Measurements from ENCODE around the gene NKAIN2.

The NKAIN2 gene

GRCh38 chr6:124110514-124110913, 306.8 kb downstream of the NKAIN2 start:
- Histone ChIP-seq H3K36me3 (ENCODE audit: control insufficient read depth, insufficient read depth, low read length) (no peaks in the 10 kb centered on the region), H3K4me3 (ENCODE audit: insufficient read depth, low read depth, low read length) (no peak overlapping the region), H3K9me3 (ENCODE audit: control insufficient read depth, low read length) (no peaks in the 10 kb centered on the region), H3K27me3 (ENCODE audit: control insufficient read depth, insufficient read depth, low read length, poor library complexity, severe bottlenecking) (no peaks in the 10 kb centered on the region), H3K27ac (ENCODE audit: insufficient read depth, low read depth, low read length, poor library complexity, severe bottlenecking) (no peak overlapping the region), H3K4me1 (ENCODE audit: control insufficient read depth, insufficient read depth, low read length) (no peaks in the 10 kb centered on the region)
- WGBS, 2 experiments, result 76 to 85% methylated on average over 3 to 4 of the region's 4 CpGs

- 59 to 69% methylated on average over 1 of the region's 1 CpG for WGBS, 2 experiments
- no peaks in the 10 kb centered on the region for H3K9me3 ChIP-seq (ENCODE audit: control insufficient read depth, low read length)
- no peaks in the 10 kb centered on the region for H3K27me3 ChIP-seq (ENCODE audit: control insufficient read depth, insufficient read depth, low read length, poor library complexity, severe bottlenecking)
- H3K36me3 ChIP-seq (ENCODE audit: control insufficient read depth, insufficient read depth, low read length), result no peaks in the 10 kb centered on the region
- H3K4me3 ChIP-seq (ENCODE audit: insufficient read depth, low read depth, low read length), result no peak overlapping the region
- peaks cover 6% of the 10 kb centered on the region for H3K4me1 ChIP-seq (ENCODE audit: control insufficient read depth, insufficient read depth, low read length)
- H3K27ac ChIP-seq (ENCODE audit: insufficient read depth, low read depth, low read length, poor library complexity, severe bottlenecking), result no peak overlapping the region
Observed at GRCh38 chr6:124119596-124119995, 315.9 kb downstream of the NKAIN2 start.

GRCh38 chr6:124123617-124124209, 320.0 kb downstream of the NKAIN2 start:
- no peaks in the 10 kb centered on the region for H3K36me3 ChIP-seq (ENCODE audit: control insufficient read depth, insufficient read depth, low read length)
- 88 to 100% methylated on average over 1 of the region's 2 CpGs for WGBS, 2 experiments
- peaks cover 6% of the 10 kb centered on the region for H3K4me1 ChIP-seq (ENCODE audit: control insufficient read depth, insufficient read depth, low read length)
- H3K27ac ChIP-seq (ENCODE audit: insufficient read depth, low read depth, low read length, poor library complexity, severe bottlenecking), result no peak overlapping the region
- no peaks in the 10 kb centered on the region for H3K27me3 ChIP-seq (ENCODE audit: control insufficient read depth, insufficient read depth, low read length, poor library complexity, severe bottlenecking)
- no peak overlapping the region for H3K4me3 ChIP-seq (ENCODE audit: insufficient read depth, low read depth, low read length)
- no peaks in the 10 kb centered on the region for H3K9me3 ChIP-seq (ENCODE audit: control insufficient read depth, low read length)

- 93 to 94% methylated on average over 4 of the region's 4 CpGs for WGBS, 2 experiments
- H3K4me1 ChIP-seq (ENCODE audit: control insufficient read depth, insufficient read depth, low read length), result no peaks in the 10 kb centered on the region
- no peaks in the 10 kb centered on the region for H3K36me3 ChIP-seq (ENCODE audit: control insufficient read depth, insufficient read depth, low read length)
- H3K27ac ChIP-seq (ENCODE audit: insufficient read depth, low read depth, low read length, poor library complexity, severe bottlenecking), result no peak overlapping the region
- no peaks in the 10 kb centered on the region for H3K27me3 ChIP-seq (ENCODE audit: control insufficient read depth, insufficient read depth, low read length, poor library complexity, severe bottlenecking)
- no peak overlapping the region for H3K4me3 ChIP-seq (ENCODE audit: insufficient read depth, low read depth, low read length)
- no peaks in the 10 kb centered on the region for H3K9me3 ChIP-seq (ENCODE audit: control insufficient read depth, low read length)
Observed at GRCh38 chr6:124131259-124131658, 327.6 kb downstream of the NKAIN2 start.

GRCh38 chr6:124131779-124132178, 328.1 kb downstream of the NKAIN2 start:
- Histone ChIP-seq H3K9me3 (ENCODE audit: control insufficient read depth, low read length) (no peaks in the 10 kb centered on the region), H3K4me1 (ENCODE audit: control insufficient read depth, insufficient read depth, low read length) (no peaks in the 10 kb centered on the region), H3K4me3 (ENCODE audit: insufficient read depth, low read depth, low read length) (no peak overlapping the region), H3K27ac (ENCODE audit: insufficient read depth, low read depth, low read length, poor library complexity, severe bottlenecking) (no peak overlapping the region), H3K36me3 (ENCODE audit: control insufficient read depth, insufficient read depth, low read length) (no peaks in the 10 kb centered on the region), H3K27me3 (ENCODE audit: control insufficient read depth, insufficient read depth, low read length, poor library complexity, severe bottlenecking) (no peaks in the 10 kb centered on the region)

GRCh38 chr6:124132256-124132655, 328.6 kb downstream of the NKAIN2 start:
- whole genome bisulfite sequencing, 2 experiments, result 93 to 97% methylated on average over 2 of the region's 2 CpGs
- no peaks in the 10 kb centered on the region for H3K9me3 ChIP-seq (ENCODE audit: control insufficient read depth, low read length)
- no peaks in the 10 kb centered on the region for H3K36me3 ChIP-seq (ENCODE audit: control insufficient read depth, insufficient read depth, low read length)
- no peaks in the 10 kb centered on the region for H3K27me3 ChIP-seq (ENCODE audit: control insufficient read depth, insufficient read depth, low read length, poor library complexity, severe bottlenecking)
- no peaks in the 10 kb centered on the region for H3K4me1 ChIP-seq (ENCODE audit: control insufficient read depth, insufficient read depth, low read length)
- no peak overlapping the region for H3K27ac ChIP-seq (ENCODE audit: insufficient read depth, low read depth, low read length, poor library complexity, severe bottlenecking)
- no peak overlapping the region for H3K4me3 ChIP-seq (ENCODE audit: insufficient read depth, low read depth, low read length)

- H3K4me1 ChIP-seq (ENCODE audit: control insufficient read depth, insufficient read depth, low read length), result no peaks in the 10 kb centered on the region
- H3K9me3 ChIP-seq (ENCODE audit: control insufficient read depth, low read length), result no peaks in the 10 kb centered on the region
- no peaks in the 10 kb centered on the region for H3K36me3 ChIP-seq (ENCODE audit: control insufficient read depth, insufficient read depth, low read length)
- 100% methylated on average over 1 to 2 of the region's 2 CpGs for WGBS, 2 experiments
- no peak overlapping the region for H3K4me3 ChIP-seq (ENCODE audit: insufficient read depth, low read depth, low read length)
- H3K27me3 ChIP-seq (ENCODE audit: control insufficient read depth, insufficient read depth, low read length, poor library complexity, severe bottlenecking), result no peaks in the 10 kb centered on the region
- no peak overlapping the region for H3K27ac ChIP-seq (ENCODE audit: insufficient read depth, low read depth, low read length, poor library complexity, severe bottlenecking)
Observed at GRCh38 chr6:124142852-124143251, 339.2 kb downstream of the NKAIN2 start.

GRCh38 chr6:124143435-124143834, 339.8 kb downstream of the NKAIN2 start:
- Histone ChIP-seq H3K4me3 (ENCODE audit: insufficient read depth, low read depth, low read length) (no peak overlapping the region), H3K27ac (ENCODE audit: insufficient read depth, low read depth, low read length, poor library complexity, severe bottlenecking) (no peak overlapping the region), H3K4me1 (ENCODE audit: control insufficient read depth, insufficient read depth, low read length) (no peaks in the 10 kb centered on the region), H3K9me3 (ENCODE audit: control insufficient read depth, low read length) (no peaks in the 10 kb centered on the region), H3K27me3 (ENCODE audit: control insufficient read depth, insufficient read depth, low read length, poor library complexity, severe bottlenecking) (no peaks in the 10 kb centered on the region), H3K36me3 (ENCODE audit: control insufficient read depth, insufficient read depth, low read length) (no peaks in the 10 kb centered on the region)

GRCh38 chr6:124147621-124148020, 344.0 kb downstream of the NKAIN2 start:
- 0 to 77% methylated on average over 1 to 3 of the region's 5 CpGs for WGBS, 2 experiments
- Histone ChIP-seq H3K4me1 (ENCODE audit: control insufficient read depth, insufficient read depth, low read length) (no peaks in the 10 kb centered on the region), H3K9me3 (ENCODE audit: control insufficient read depth, low read length) (no peaks in the 10 kb centered on the region), H3K27ac (ENCODE audit: insufficient read depth, low read depth, low read length, poor library complexity, severe bottlenecking) (no peak overlapping the region), H3K36me3 (ENCODE audit: control insufficient read depth, insufficient read depth, low read length) (no peaks in the 10 kb centered on the region), H3K27me3 (ENCODE audit: control insufficient read depth, insufficient read depth, low read length, poor library complexity, severe bottlenecking) (no peaks in the 10 kb centered on the region), H3K4me3 (ENCODE audit: insufficient read depth, low read depth, low read length) (no peak overlapping the region)

GRCh38 chr6:124148236-124148957, 344.7 kb downstream of the NKAIN2 start:
- no peaks in the 10 kb centered on the region for H3K36me3 ChIP-seq (ENCODE audit: control insufficient read depth, insufficient read depth, low read length)
- no peaks in the 10 kb centered on the region for H3K27me3 ChIP-seq (ENCODE audit: control insufficient read depth, insufficient read depth, low read length, poor library complexity, severe bottlenecking)
- H3K4me3 ChIP-seq (ENCODE audit: insufficient read depth, low read depth, low read length), result no peak overlapping the region
- H3K9me3 ChIP-seq (ENCODE audit: control insufficient read depth, low read length), result no peaks in the 10 kb centered on the region
- no peak overlapping the region for H3K27ac ChIP-seq (ENCODE audit: insufficient read depth, low read depth, low read length, poor library complexity, severe bottlenecking)
- no peaks in the 10 kb centered on the region for H3K4me1 ChIP-seq (ENCODE audit: control insufficient read depth, insufficient read depth, low read length)
- 89 to 100% methylated on average over 1 of the region's 2 CpGs for WGBS, 2 experiments

Data from ectodermal cell (in vitro differentiated cells).